Stimulated activated CD8-positive, alpha-beta memory T cell treated with anti-CD3 and anti-CD28 coated beads, Interleukin-12 subunit alpha, Interleukin-12 subunit beta, amount 100 ng/mL, for 1 hour (primary cell): ENCODE results near the gene XRCC6.
"Not testable (repeated sequence)": the region's sequence is repeated elsewhere in the genome, so short reads cannot be mapped to it uniquely, and the experiment has no call there.

ENCODE experiments used
- DNase-seq: peaks from one replicate; pipeline ENCODE4 v3.0.0-alpha.2; 2020; ENCODE audit warnings: low read depth

Gene XRCC6

DNA sequence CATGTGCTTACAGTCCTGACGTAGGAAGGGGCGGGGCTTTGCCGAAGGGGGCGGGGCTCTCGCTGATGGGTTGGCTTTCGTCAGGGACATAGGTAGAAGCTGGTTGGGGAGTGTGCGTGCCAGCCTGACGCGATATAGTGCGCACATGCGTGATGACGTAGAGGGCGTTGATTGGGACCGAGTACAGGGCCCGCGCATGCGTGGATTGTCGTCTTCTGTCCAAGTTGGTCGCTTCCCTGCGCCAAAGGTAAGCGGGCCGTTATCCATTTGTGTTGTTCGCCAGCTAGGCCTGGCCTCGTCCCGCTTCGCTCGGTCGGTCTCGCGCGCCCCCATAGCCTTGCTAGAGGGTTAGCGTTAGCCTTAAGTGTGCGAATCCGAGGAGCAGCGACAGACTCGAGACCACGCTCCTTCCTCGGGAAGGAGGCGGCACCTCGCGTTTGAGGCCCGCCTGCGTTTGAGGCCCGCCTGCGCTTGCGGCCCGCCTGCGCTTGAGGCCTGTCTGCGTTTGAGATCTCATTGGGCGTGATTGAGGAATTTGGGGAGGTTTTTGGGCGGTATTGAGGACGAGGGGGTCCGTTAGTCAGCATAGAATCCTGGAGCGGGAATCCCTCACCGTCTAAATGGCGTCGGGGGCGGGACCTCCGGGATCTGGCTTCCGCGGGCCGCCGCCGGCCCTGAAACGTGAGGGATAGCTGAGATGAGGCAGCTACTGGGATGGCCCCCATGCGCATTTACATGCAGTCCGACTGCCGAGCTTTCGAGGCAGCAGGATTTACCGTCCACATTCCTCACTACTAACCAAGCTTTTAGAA is at the start of gene XRCC6:
TSS of gene XRCC6 (plus strand) at position 197 of the 812 bp plus-strand sequence. CDS start 710 bp downstream, outside the sequence.
- DNase-seq, result peak; percentile 100

DNA sequence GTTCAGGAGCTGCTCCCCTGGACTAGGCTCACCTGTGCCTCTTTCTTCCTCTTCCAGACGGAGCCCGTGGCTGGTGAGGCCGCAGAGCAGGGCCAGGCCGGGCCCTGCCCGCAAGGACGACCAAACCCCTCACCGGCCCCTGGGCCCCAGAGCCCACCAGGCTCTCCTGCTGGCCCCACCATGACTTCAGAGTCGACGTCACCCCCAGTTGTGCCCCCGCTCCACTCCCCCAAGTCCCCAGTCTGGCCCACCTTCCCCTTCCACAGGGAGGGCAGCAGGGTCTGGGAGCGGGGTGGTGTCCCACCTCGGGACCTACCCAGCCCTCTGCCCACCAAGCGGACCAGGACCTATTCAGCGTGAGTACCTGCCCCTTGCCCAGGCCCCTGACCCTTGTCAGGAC is 49.3 kb upstream of the XRCC6 start:
- no peak for DNase-seq

DNA sequence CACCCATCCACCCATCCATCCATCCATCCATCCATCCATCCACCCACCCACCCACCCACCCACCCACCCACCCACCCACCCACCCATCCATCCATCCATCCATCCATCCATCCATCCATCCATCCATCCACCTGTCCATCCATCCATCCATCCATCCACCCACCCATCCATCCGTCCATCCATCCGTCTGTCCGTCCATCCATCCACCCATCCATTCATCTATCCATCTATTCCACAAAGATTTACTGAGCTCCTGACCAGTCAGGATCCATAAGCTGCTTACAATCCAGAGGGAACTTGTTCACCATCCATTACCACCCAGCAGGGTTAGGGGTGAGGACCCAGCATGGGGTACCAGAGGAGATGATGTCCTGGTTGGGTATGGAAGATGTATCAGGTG is 48.8 kb upstream of the XRCC6 start:
- DNase-seq, result not testable (repeated sequence)

DNA sequence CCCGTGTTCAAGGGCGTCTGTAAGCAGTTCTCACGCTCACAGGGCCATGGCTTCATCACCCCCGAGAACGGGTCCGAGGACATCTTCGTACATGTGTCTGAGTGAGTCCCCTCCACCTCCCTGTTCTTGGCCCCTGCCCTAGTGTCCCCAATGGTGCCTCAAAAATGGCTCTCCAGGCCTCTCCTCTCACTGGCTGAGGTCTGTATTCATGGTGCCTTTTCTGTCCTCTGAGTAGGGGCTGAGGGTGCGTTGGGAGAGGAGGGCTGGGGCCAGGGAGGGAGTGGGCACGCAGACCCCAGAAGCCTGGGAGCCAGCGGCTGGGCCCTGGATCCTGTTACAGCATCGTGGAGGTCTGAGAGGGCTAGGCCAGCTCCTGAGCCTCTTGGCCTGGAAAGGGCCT is 47.4 kb upstream of the XRCC6 start:
- no peak for DNase-seq

DNA sequence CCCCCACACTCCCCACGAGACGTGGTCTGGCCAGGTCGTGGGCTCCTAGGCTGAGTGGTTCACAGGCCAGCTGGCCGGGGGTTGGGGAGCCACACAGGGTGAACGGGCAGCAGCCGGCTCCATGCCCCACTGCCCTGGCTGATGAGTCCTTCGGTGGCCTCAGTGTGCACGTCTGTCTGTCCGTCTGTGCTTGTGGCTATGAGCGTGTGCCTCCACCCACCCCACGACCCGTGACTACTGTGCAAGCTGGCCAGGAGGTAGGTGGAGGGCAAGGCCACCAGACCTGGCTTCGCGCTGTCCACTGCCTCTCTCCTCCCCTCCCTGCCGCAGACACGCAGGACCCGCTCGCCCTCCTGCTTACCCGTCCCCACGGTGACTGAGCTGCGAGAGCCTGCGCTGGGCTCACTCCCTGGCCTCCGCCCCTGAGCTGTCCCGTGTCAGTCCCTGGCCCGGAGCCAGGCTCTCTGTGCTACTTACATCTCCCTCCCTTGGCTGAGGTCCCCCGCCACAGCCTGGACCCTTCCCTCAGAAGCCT is 46.2 kb upstream of the XRCC6 start:
- DNase-seq, result no peak

DNA sequence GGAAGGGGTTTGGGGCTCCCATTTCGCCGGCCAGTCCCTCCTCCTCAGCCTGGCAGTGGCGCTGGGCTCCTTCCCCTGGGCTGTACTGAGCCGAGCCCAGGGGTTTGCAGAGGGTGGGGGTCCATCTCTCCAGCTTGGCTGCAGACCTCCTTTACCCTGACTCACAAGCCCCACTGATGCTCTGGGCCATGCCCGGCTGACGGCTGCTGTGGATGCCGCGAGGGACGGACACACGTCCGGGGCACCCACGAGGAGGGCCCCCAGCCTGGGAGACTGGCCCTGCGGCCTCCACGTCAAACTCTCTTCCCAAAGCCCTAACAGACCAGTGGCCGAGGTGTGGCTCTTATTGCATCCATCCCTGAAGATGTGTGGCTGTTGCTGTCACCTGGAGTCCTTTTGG is 45.6 kb upstream of the XRCC6 start:
- no peak for DNase-seq

DNA sequence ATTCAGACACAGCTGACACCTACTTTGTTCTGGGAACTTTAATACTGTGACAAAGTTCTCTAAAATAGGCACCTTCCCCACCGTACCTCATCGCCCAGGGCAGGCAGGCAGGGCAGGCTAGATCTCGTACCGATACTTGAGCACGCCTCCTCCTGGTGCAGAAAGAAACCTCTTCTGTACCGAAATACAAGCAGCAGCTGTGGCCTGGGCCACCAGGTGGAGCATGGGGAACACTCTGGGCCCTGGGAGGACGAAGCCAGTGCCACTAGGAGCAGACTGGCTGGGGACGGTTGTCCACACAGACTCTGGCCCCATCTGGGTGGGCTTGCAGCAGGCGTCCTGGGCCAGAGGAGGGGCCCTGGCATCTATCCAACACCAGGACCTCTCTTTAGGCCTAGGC is 44.2 kb upstream of the XRCC6 start:
- DNase-seq, result no peak

DNA sequence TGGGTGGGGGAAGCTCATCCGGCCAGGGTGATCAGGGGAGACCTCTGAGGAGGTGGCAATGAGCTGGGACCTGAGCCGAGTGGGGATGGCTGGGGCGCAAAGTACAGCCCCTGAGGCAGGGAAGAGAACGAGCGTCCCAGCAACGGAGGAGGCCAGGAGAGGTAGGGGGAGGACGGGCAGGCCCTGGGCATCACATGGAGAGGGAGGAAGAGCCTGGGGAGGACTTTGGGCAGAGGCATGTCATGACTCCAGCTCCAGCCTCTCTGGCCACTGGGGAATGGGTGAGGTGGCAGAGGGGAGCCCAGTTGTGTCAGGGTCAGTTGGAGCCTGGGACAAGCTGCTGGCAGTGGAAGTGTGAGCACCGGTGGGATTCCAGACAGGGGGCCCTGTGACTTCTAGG is 43.0 kb upstream of the XRCC6 start:
- no peak for DNase-seq

DNA sequence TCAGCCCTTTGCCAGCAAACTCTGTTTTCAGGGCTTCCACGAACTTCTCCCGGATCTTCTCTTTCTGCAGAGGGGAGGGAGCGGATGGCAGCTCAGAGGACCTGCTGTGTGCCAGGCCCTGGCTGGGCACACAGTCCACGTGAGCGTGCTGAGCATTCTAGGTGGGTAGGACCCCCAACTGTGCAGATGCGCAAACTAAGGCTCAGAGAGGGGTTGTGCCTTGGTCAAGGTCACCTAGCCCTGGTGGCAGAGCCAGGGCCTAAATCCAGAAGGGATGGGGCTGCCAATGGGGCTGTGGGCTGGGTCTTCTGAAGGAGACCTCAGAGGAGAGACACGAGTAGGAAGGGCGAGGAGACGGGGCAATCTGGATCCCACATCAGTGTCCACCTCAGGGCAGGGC is 42.3 kb upstream of the XRCC6 start:
- no peak for DNase-seq

DNA sequence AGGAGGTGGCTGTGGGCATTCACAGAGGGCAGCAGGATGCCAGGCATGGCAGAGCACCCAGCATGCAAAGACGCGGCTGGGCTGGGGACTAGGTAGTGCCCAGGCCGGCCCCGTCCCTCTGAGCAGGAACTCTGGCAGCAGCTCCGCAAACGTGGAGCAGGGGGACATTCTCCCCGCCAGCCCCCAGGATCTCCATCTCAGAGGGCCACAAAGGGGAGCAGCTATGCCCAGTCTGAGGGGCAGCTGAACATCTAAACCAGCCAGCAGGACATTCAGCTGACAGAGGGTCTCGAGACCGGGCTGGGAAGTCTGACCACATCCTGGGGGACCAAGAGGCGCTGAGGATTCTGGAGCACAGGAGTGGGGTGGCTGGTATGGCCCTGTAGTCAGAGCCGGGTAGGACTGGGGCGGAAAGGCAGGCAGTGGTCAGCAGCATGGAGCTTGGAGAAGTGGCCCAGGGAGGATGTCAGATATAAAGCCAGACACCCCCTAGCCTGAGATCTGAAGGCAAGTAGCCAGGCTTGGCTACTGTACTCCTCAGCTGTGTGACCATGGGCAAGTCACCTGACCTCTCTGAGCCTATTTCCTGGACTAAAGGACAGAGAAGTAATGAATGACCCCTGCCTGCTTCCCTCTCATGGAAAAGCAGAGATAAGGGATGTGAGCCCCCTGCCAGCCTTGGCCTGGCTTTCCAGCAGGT is 41.6 kb upstream of the XRCC6 start:
- no peak for DNase-seq

DNA sequence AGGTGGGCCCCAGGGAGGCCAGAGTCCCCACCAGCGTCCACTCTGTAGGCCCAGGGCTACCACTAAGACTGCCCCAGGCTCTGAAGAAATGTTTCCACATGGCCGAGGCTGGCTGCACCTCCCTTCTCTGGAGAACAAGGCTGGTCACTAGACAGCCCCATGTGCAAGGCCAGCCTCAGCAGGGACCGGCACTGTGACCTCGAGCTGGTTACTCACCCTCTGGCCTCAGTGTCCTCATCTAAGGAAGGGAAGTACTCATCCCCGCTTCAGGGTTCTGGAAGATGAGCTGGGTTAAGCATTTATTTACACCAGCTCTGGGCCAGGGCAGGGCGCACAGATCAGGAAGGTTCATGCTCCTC is 41.1 kb upstream of the XRCC6 start:
- no peak for DNase-seq

DNA sequence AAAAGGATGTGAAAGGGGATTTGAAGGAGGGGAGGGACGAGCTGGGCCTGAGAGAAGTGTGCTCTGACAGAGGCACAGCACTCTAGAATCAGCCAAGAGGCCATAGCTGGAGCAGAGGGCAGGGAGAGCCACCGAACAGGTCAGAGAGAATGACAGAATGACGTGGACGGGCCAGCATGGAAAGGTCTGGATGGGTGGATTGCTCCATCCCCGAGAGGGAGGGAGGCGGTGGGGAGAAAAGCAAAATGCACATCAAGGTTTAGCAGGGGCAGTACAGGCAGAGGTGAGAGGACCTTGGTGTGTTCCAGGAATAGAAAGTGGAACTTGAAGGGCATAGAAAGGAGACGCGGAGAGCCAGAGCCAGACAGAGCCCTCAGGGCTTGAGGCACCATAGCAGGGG is 38.4 kb upstream of the XRCC6 start:
- no peak for DNase-seq

DNA sequence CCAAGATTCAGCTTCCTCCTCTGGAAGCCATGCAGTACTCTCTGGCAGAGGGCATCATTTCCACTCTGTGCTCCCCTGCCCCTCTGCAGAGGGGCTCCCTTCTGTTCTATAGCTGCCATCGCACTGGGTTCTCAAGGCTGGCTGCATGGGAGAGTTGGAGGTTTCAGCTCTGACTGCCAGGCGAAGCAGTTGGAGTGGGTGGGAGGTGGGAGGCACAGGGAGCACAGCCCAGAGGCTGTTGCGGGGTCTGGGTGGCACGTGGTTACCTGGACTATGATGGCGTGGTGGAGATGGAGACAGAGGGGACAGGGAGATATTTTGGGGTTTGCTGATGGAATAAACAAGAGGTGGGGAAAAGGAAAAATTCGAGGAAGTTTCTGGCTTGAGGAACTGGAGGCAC is 36.2 kb upstream of the XRCC6 start:
- no peak for DNase-seq

DNA sequence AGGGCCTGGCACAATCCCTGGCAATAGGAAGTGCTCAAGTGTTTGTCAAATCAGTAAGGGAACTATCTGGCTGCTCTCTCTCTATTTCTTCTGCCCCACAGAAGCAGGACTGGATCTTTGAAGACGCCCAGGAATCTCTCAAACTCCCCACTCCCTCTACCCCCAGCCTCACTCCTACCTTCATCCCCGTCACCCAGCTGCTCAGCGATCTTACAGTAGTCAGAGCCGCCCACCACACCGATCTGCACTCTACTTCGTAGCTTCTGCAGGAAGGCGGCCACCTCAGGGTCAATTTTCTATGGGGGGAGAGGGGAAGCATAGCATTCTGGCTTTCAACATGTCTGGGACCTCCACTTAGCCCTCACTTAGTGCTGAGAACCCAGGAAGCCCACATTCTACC is 35.2 kb upstream of the XRCC6 start:
- DNase-seq, result no peak

DNA sequence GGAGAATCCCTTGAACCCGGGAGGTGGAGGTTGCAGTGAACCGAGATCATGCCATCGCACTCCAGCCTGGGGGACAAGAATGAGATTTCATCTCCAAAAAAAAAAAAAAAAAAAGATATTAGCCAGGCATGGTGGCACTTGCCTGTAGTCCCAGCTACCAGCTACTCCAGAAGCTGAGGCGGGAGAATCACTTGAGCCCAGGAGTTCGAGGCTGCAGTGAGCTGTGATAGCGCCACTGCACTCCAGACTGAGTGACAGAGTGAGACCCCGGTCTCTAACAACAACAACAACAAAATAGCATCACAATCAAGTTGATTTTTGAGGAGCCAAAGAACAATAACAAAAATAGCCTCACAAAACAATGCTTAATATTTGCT is 33.8 kb upstream of the XRCC6 start:
- DNase-seq, result no peak

DNA sequence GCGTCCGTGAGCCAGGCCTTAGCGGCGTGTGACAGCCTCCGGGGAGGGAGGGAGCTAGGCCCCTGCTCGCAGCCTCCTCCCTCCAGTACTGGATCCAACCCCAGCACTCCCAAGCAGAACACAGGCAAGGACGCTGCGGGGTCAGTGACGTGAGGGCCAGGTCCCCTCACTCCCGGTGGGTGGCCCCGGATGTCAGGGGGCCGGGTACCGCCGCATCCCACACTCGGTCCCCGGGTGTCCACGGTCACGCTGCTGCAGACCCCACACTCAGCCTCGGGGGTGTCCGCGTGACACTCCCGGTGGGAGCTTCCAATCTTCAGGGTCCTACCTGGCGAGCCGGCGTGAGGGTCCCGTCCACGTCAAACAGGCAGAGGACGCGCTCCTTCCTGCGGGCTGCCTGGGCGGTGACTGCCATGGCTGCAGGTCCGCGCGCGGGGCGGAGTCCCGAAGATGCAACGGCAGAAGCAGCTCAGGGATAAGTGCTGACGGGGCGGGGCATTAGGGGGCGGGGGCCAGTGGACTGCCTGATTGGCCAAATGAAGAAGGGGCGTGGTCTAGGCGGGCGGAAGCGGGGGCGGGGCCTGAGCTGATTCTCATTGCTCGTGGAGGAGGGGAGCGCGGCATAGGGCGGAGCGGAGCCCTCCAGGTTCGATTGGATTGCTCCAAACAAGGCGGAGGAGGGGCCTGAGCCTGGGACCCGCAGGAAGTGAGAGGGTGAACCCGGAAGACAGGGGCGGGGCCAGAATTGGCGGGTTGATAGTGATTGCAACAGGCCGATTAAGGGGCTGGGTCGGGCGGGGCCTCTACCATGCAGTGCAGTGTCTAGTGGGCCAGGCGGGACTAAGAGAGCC is 31.5 kb upstream of the XRCC6 start, which contains the start of gene PMM1:
TSS of gene PMM1 (minus strand) at position 450 of the 851 bp plus-strand sequence. CDS start at position 415, 35 bp downstream.
- DNase-seq, result peak; percentile 100

DNA sequence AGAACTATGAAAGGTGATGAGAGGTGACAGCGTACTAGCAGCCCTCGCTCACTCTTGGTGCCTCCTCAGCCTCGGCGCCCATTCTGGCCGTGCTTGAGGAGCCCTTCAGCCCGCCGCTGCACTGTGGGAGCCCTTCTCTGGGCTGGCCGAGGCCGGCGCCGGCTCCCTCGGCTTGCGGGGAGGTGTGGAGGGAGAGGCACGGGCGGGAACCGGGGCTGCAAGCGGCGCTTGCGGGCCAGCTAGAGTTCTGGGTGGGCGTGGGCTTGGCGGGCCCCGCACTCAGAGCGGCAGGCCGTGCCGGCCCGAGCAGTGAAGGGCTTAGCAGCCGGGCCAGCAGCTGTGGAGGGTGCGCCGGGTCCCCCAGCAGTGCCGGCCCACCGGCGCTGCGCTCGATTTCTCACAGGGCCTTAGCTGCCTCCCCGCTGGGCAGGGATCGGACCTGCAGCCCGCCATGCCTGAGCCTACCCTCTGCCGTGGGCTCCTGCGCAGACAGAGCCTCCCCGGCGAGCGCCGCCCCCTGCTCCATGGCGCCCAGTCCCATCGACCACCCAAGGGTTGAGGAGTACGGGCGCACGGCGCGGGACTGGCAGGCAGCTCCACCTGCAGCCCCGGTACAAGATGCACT is 27.6 kb upstream of the XRCC6 start:
- DNase-seq, result not testable (repeated sequence)

DNA sequence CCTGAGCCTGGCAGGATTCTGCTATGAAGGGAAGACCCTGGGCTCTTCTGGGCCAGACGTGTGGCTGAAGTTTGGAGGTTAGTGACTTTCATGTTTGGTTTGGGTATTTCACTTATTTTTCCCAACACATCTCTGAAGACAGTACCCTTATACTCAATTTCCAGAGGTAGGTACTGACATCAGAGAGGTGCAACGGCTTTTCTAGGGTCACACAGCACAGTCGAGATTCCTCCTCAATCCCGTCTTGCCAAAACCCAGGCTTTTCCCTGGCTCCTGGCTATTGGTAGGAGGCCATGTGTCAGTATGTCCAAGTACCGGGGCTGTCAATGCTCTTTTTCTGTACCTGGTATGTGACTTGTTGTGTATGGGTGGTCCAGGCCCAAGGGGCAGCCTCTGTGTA is 25.4 kb upstream of the XRCC6 start:
- no peak for DNase-seq

DNA sequence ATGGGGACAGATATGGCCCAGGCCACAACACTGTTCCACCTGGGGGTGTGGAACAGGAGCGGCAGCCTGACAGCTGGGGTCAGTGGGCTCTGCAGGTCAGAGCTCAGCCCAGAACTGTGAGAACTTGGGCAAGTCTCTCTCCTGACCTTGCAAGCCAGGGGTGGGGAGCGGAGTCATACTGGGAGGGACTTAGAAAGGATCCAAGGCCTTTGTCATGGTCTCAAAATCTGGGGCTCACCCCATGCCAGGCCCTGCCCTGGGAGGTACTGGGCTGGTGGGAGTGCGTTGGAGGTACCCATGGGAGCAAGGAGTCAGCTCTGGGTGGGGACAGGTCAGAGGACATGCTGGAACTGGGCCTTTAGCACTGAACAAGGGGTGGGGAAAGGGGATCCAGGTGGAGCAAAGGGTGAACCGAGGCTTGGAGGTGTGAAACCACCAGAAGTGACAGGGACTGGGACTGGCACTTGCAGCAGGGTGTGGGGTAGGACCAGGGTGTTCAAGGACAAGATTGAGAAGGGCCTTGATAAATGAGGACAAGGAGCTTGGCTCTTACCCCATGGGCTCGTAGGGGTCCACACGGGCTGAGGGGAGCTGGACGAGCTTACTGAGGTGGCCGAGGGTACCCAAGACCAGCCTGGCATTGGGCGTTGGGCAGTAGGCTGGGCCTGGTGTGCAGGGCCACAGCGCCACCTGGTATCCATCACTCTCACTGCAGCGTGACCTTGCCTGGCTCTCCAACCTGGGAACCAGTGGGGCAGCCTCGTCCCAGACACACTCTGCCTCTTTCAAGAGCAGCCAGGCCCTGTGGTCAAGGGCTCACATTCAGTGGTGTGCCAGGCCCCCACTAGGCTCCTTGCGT is 24.1 kb upstream of the XRCC6 start:
- no peak for DNase-seq

DNA sequence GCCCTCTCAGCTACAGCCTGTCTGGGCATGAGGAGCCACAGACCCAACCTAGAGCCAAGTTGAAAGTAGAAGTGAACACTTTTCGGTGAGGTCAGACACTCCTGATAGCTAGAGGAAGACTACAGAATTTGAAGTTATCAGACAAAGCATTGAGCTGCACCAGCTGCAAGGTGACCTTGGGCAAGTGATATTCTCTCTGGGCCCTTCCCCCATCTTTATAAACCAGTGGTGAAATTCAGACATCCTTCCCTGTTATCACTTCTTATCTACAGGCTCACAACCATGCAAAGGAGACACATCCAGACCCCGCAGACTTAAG is 23.5 kb upstream of the XRCC6 start:
- DNase-seq, result no peak

DNA sequence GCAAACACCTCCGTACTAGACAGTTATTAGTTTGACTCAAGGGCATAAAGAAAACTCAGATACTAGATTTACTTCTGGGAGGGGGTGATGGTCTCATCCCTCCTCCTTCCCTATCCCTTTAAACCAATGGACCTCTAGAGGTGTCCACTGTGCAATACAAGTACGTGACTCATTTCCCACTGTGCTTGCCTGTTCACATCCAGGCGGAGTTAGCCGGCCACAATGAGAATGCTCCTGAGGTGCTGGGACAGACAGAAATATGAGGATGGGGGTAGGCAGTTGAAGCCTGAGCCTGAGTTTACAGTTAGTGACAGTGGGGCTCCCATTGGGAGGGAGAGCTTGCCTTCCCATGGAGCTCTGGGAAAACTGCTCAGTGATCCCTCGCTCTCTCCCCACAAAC is 23.0 kb upstream of the XRCC6 start:
- DNase-seq, result no peak
